Naive thymus-derived CD8-positive, alpha-beta T cell (primary cell): ENCODE measurements around the gene SPATA20. TPM values are rescaled to one million over a fixed set of nuclear protein-coding genes. Genes with fewer than 3 reads are reported as not detected.
A peak's percentile ranks its signal among the peaks of the same experiment; 100 is the strongest.

Source experiments
- ATAC-seq, 2 donors: fragments of 150-1000 bp; cut with Tn5 transposase in 1 of 2; sonication (Bioruptor Pico), chemical (Tn5 transposase) in 1 of 2; 1 replicate in 1 of 2; 2 replicates in 1 of 2; pipeline ENCODE4 v1.10.0; 2021; ENCODE audit warnings: mild to moderate bottlenecking in 2 of 2, moderate library complexity in 2 of 2
- POLR2A ChIA-PET: fragments of 350-600 bp; sonication (Branson Sonifier 250); formaldehyde crosslinking; loops from one replicate; lab custom pipeline; 2021; ENCODE audit warnings: antibody characterized with exemption; lab: Charles Lee
- DNase-seq, 10 donors: peaks; one replicate each; pipeline versions ENCODE4 v3.0.0 to v3.0.0-alpha.2; 2020 to 2022
- H3K27ac Mint-ChIP-seq, 10 donors: one replicate each; pipeline ENCODE4 v1.8.0; 2020 to 2022; ENCODE audit warnings: mild to moderate bottlenecking in 10 of 10, mixed read lengths in 10 of 10, moderate library complexity in 4 of 10, inconsistent platforms in 1 of 10
- H3K27me3 Mint-ChIP-seq, 5 donors: one replicate each; pipeline ENCODE4 v1.8.0; 2021 to 2022; ENCODE audit warnings: mixed read lengths in 5 of 5
- H3K36me3 Mint-ChIP-seq, 3 donors: one replicate each; pipeline ENCODE4 v1.8.0; 2020 to 2022; ENCODE audit warnings: mixed read lengths in 3 of 3, mild to moderate bottlenecking in 2 of 3, inconsistent platforms in 1 of 3
- H3K4me1 Mint-ChIP-seq, 4 donors: one replicate each; pipeline ENCODE4 v1.8.0; 2021 to 2022; ENCODE audit warnings: mixed read lengths in 4 of 4
- H3K4me3 Mint-ChIP-seq, 10 donors: one replicate each; pipeline ENCODE4 v1.8.0; 2020 to 2022; ENCODE audit warnings: mild to moderate bottlenecking in 10 of 10, mixed read lengths in 10 of 10, moderate library complexity in 6 of 10, inconsistent platforms in 1 of 10
- H3K9me3 Mint-ChIP-seq, 9 donors: one replicate each; pipeline ENCODE4 v1.8.0; 2020 to 2022; ENCODE audit warnings: mixed read lengths in 9 of 9, mild to moderate bottlenecking in 3 of 9, inconsistent platforms in 1 of 9, moderate library complexity in 1 of 9
- polyA plus RNA-seq, 3 donors: library from polyadenylated mRNA; unstranded; fragments of 300-500 nt; fragmentation: Illumina TruSeq; gene quantifications; one replicate each; pipeline ENCODE4 v1.2.3, GENCODE V29; 2021
- total RNA-seq, 8 experiments: library from RNA in 2 of 8; stranded (reverse) in 2 of 8; gene quantifications; one replicate each; pipeline ENCODE4 v1.2.3 and lab custom pipeline; 2021 to 2026

SPATA20 gene
- total and polyA plus RNA-seq, 5 experiments from 2014 or later: 6.9 to 39.8 (median 8.9) TPM

DNA sequence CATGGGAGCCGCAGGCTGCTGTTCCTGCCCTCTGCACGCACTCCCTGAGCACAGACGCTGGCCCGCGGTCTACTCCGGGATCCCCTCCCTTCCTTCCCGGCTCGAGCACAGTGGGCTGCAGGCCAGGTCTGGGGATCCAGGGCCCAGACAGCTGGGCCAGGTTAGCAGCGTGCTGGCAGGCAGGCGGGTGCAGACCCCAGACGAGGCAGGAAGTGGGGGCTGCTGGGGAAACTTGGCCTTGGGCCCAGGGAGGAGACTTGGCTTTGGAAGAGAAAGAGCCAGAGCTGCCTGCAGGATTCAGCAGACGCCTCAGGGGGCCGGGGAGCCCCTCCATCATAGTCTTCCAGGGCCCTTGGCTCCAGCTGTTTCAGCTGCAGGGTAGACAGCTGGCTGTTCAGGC, 57.5 kb downstream of the SPATA20 start:
- no peaks in the 10 kb centered on the region for H3K36me3 Mint-ChIP-seq
- ATAC-seq (no peak), DNase-seq (no peak)
- POLR2A ChIA-PET: no interaction called here
- no peaks in the 10 kb centered on the region for H3K9me3 Mint-ChIP-seq
- H3K27ac Mint-ChIP-seq: no peak overlapping the region
- H3K27me3 Mint-ChIP-seq: peaks cover 7 to 52% (median 20%) of the 10 kb centered on the region in 5 donors
- H3K4me1 Mint-ChIP-seq: peaks cover 0 to 2% (median 0%) of the 10 kb centered on the region in 4 donors
- no peak overlapping the region for H3K4me3 Mint-ChIP-seq

DNA sequence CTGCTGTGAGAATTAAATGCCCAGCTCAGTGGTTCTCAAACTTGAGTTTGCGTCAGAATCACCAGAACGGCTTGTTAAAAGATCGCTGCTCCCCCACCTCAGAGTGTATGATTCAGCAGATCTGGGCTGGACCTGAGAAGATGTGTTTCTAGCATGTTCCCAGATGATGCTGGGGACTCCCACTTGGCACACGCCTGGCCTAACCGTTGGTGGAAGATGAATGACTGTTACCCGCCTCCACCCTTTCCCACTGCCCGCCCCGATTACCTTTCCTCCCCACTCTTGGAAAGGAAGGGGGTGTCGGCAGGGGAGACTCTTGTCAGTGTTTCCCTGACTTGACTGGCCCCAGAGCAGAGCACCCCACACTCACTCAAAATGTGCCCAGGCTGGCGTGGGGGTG, 58.5 kb downstream of the SPATA20 start:
- POLR2A ChIA-PET: no interaction called here
- ATAC-seq: no peak
- H3K4me3 Mint-ChIP-seq: no peak overlapping the region

More for the DNA sequence above, 58.5 kb downstream of the SPATA20 start:
- H3K27me3 Mint-ChIP-seq: peaks cover 7 to 61% (median 25%) of the 10 kb centered on the region in 5 donors
- DNase-seq: no peak
- no peaks in the 10 kb centered on the region for H3K36me3 Mint-ChIP-seq
- peak overlapping the region in 2 of 10 donors; percentile 16 to 37 for H3K27ac Mint-ChIP-seq
- no peaks in the 10 kb centered on the region for H3K9me3 Mint-ChIP-seq
- H3K4me1 Mint-ChIP-seq: peaks cover 0 to 2% (median under 1%) of the 10 kb centered on the region in 4 donors

Other genes with a start within 250 kb of the SPATA20 start
- gene XYLT2, start 201.0 kb upstream of the SPATA20 start, total RNA-seq: 10 to 100 TPM; 34.3 to 42.5 TPM
- 10 to 100 TPM in 1 of 3 donors, 1 to 10 TPM in 2; 6.9 to 16.8 (median 7.4) TPM for gene XYLT2, start 201.0 kb upstream of the SPATA20 start, polyA plus RNA-seq
- 10 to 100 TPM; 28.0 to 30.0 TPM for gene MRPL27, start 174.0 kb upstream of the SPATA20 start, total RNA-seq
- gene MRPL27, start 174.0 kb upstream of the SPATA20 start, polyA plus RNA-seq: 10 to 100 TPM; 28.7 to 60.6 (median 45.7) TPM
- 1 to 10 TPM; 1.9 to 2.7 TPM for gene EME1, start 173.9 kb upstream of the SPATA20 start, total RNA-seq
- under 1 TPM in 1 of 3 donors, not detected in 2; 0.38 TPM for gene EME1, start 173.9 kb upstream of the SPATA20 start, polyA plus RNA-seq
- 10 to 100 TPM; 25.7 to 27.7 TPM for gene LRRC59, start 149.7 kb upstream of the SPATA20 start, total RNA-seq
- 10 to 100 TPM; 12.8 to 14.1 (median 13.8) TPM for gene LRRC59, start 149.7 kb upstream of the SPATA20 start, polyA plus RNA-seq
- 10 to 100 TPM; 22.4 to 25.9 TPM for gene ACSF2, start 121.0 kb upstream of the SPATA20 start, total RNA-seq
- gene ACSF2, start 121.0 kb upstream of the SPATA20 start, polyA plus RNA-seq: 1 to 10 TPM; 1.2 to 2.3 (median 2.1) TPM
- gene CHAD, start 78.3 kb upstream of the SPATA20 start, total RNA-seq: not detected
- gene CHAD, start 78.3 kb upstream of the SPATA20 start, polyA plus RNA-seq: not detected
- gene RSAD1, start 68.3 kb upstream of the SPATA20 start, total RNA-seq: 10 to 100 TPM; 88.2 to 90.6 TPM
- gene RSAD1, start 68.3 kb upstream of the SPATA20 start, polyA plus RNA-seq: 10 to 100 TPM; 61.3 to 78.8 (median 64.2) TPM
- 1 to 10 TPM; 1.3 to 2.6 TPM for gene MYCBPAP, start 38.7 kb upstream of the SPATA20 start, total RNA-seq
- gene MYCBPAP, start 38.7 kb upstream of the SPATA20 start, polyA plus RNA-seq: 1 to 10 TPM in 1 of 3 donors, under 1 TPM in 1, not detected in 1; 0.80 to 1.3 TPM
- gene EPN3, start 14.4 kb upstream of the SPATA20 start, total RNA-seq: not detected
- not detected for gene EPN3, start 14.4 kb upstream of the SPATA20 start, polyA plus RNA-seq
- gene CACNA1G, start 13.5 kb downstream of the SPATA20 start, total RNA-seq: under 1 TPM in 1 of 2 experiments, not detected in 1; 0.05 TPM
- gene CACNA1G, start 13.5 kb downstream of the SPATA20 start, polyA plus RNA-seq: not detected
- under 1 TPM in 1 of 2 experiments, not detected in 1; 0.10 TPM for gene ABCC3, start 87.7 kb downstream of the SPATA20 start, total RNA-seq
- not detected for gene ABCC3, start 87.7 kb downstream of the SPATA20 start, polyA plus RNA-seq
- 10 to 100 TPM; 35.5 to 39.5 TPM for gene ANKRD40, start 160.7 kb downstream of the SPATA20 start, total RNA-seq
- gene ANKRD40, start 160.7 kb downstream of the SPATA20 start, polyA plus RNA-seq: 1 to 10 TPM; 2.8 to 5.2 (median 4.3) TPM
- 100 to 1,000 TPM; 311 to 345 TPM for gene LUC7L3, start 172.4 kb downstream of the SPATA20 start, total RNA-seq
- 10 to 100 TPM; 41.6 to 58.4 (median 46.0) TPM for gene LUC7L3, start 172.4 kb downstream of the SPATA20 start, polyA plus RNA-seq
- not detected for gene ANKRD40CL, start 220.3 kb downstream of the SPATA20 start, total RNA-seq
- gene ANKRD40CL, start 220.3 kb downstream of the SPATA20 start, polyA plus RNA-seq: not detected